K562 (cell line): Measurements from ENCODE around the gene FANCG. TPM values are rescaled to one million over a fixed set of nuclear protein-coding genes. Genes with fewer than 3 reads are reported as not detected.

Source experiments
- AFF4 ChIP-seq: sonication (generic); formaldehyde crosslinking; IDR thresholded peaks from 2 replicates; pipeline ENCODE4 v1.8.0; 2023; ENCODE audit warnings: mild to moderate bottlenecking, missing genetic modification reagents
- ATF1 ChIP-seq, 2 experiments: fragments of 450-650 bp in 1 of 2; IDR thresholded peaks; 2 replicates each; pipeline ENCODE4 v1.6.1; 2016; ENCODE audit warnings: missing compliant biosample characterization in 1 of 2, missing genetic modification characterization in 1 of 2
- ATF2 ChIP-seq: sonication (generic); formaldehyde crosslinking; IDR thresholded peaks from 2 replicates; pipeline ENCODE4 v1.8.1; 2022; ENCODE audit warnings: missing genetic modification reagents
- BRCA1 ChIP-seq, 2 experiments: fragments of 450-650 bp in 1 of 2; sonication (generic) in 1 of 2; formaldehyde crosslinking in 1 of 2; IDR thresholded peaks; 2 replicates each; pipeline versions ENCODE4 v1.5.0 to v1.6.1; 2017 to 2020; ENCODE audit warnings: mild to moderate bottlenecking in 1 of 2, missing genetic modification reagents in 1 of 2
- CBX3 ChIP-seq, 2 experiments: IDR thresholded peaks; 1 replicate in 1 of 2; 2 replicates in 1 of 2; pipeline ENCODE4 v1.6.1; 2012; ENCODE audit warnings: inconsistent platforms in 2 of 2, low read length in 2 of 2, borderline replicate concordance in 1 of 2, control low read depth in 1 of 2
- CREB3L1 ChIP-seq: fragments of 450-650 bp; IDR thresholded peaks from 2 replicates; pipeline ENCODE4 v1.6.1; 2014; ENCODE audit warnings: low read depth, mild to moderate bottlenecking, moderate library complexity, borderline replicate concordance
- FIP1L1 ChIP-seq: fragments of 200-400 bp; formaldehyde crosslinking; IDR thresholded peaks from 2 replicates; pipeline ENCODE4 v1.6.1; 2018; ENCODE audit warnings: mild to moderate bottlenecking, low read depth, low read length; ENCODE audit not compliant: poor library complexity, severe bottlenecking
- HDAC8 ChIP-seq: fragments of 450-650 bp; IDR thresholded peaks from 2 replicates; pipeline ENCODE4 v1.6.1; 2016; ENCODE audit warnings: mild to moderate bottlenecking, missing genetic modification characterization, moderate library complexity, missing compliant biosample characterization
- HMBOX1 ChIP-seq: sonication (generic); IDR thresholded peaks from 2 replicates; pipeline ENCODE4 v1.6.1; 2016
- MAFF ChIP-seq: IDR thresholded peaks from 2 replicates; pipeline ENCODE4 v1.6.1; 2012; ENCODE audit warnings: low read length, improper control_type of control experiment
- NR3C1 ChIP-seq: sonication (generic); formaldehyde crosslinking; IDR thresholded peaks from 2 replicates; pipeline ENCODE4 v1.8.1; 2022; ENCODE audit warnings: missing genetic modification reagents
- RB1 ChIP-seq: fragments of 450-650 bp; IDR thresholded peaks from 2 replicates; pipeline ENCODE4 v1.6.1; 2017; ENCODE audit warnings: low read depth, mild to moderate bottlenecking
- RUNX1 ChIP-seq: sonication (generic); IDR thresholded peaks from 2 replicates; pipeline ENCODE4 v1.6.1; 2016; ENCODE audit warnings: antibody characterized with exemption, low read depth
- SMARCB1 ChIP-seq: IDR thresholded peaks from 2 replicates; pipeline ENCODE4 v1.6.1; 2011; ENCODE audit warnings: improper control_type of control experiment, low read depth; ENCODE audit not compliant: insufficient read length
- XRCC5 ChIP-seq: fragments of 200-400 bp; formaldehyde crosslinking; IDR thresholded peaks from 2 replicates; pipeline ENCODE4 v1.6.1; 2017; ENCODE audit warnings: low read depth, mild to moderate bottlenecking, low read length
- ZNF282 ChIP-seq: sonication (generic); formaldehyde crosslinking; IDR thresholded peaks from 2 replicates; pipeline ENCODE4 v1.8.1; 2023; ENCODE audit warnings: missing genetic modification reagents
- ZNF384 ChIP-seq: IDR thresholded peaks from 2 replicates; pipeline ENCODE4 v1.6.1; 2012; ENCODE audit warnings: low read depth, low read length, improper control_type of control experiment
- ZNF511 ChIP-seq: sonication (generic); formaldehyde crosslinking; IDR thresholded peaks from 2 replicates; pipeline ENCODE4 v1.8.0; 2022; ENCODE audit warnings: mild to moderate bottlenecking, missing genetic modification reagents
- polyA plus RNA-seq, 8 experiments: library from polyadenylated mRNA; depleted of rRNA in 4 of 8; stranded (reverse) in 5 of 8; unstranded in 3 of 8; fragments of >200 nt; fragmentation: Nextera tagmentation in 2 of 8; fragmentation: Illumina TruSeq in 1 of 8; extraction: Ambion mirVana in 2 of 8; extraction: Trizol in 1 of 8; gene quantifications; 2 replicates each; pipeline versions ENCODE4 v1.2.1 to v1.2.3, GENCODE V29; 2011 to 2014; ENCODE audit warnings: inconsistent platforms in 1 of 8, missing spikeins in 1 of 8
- total RNA-seq, 7 experiments: library from RNA; depleted of rRNA in 6 of 7; stranded (reverse); fragments of >200 nt in 6 of 7; fragmentation: Illumina TruSeq in 2 of 7; extraction: Trizol in 2 of 7; gene quantifications; 2 replicates each; pipeline versions ENCODE4 v1.2.1 to v1.2.3, GENCODE V29; 2011 to 2021; ENCODE audit warnings: low replicate concordance in 1 of 7

Gene FANCG
- total and polyA plus RNA-seq, 9 of the 15 experiments (the other 6 are each of a cell fraction or from before 2014, with no cell fraction given): 7.5 to 43.9 (median 31.0) TPM

GRCh38 chr9:35071814-35072460 lies 7.8 kb downstream of the FANCG start (continued):
- TF ChIP-seq CREB3L1 (no peak), FIP1L1 (peak; percentile 85), XRCC5 (no peak), ATF1 (CRISPR knock-in tag; IDR thresholded peaks at IDR 0.05) (no peak; the same call in 1 of the 2 replicates), ATF1 (tag; IDR thresholded peaks at IDR 0.05) (no peak), NR3C1 (CRISPR knock-in tag) (no peak), HMBOX1 (no peak), BRCA1 (IDR thresholded peaks at IDR 0.05) (no peak), BRCA1 (CRISPR knock-in tag; IDR thresholded peaks at IDR 0.05) (no peak), MAFF (no peak), CBX3 (IDR thresholded peaks at IDR 0.05; ENCODE audit: borderline replicate concordance in 1 of 2, low read length in 2 of 2) (no peak), SMARCB1 (no peak), ZNF282 (0 out of 2 replicates have a peak, but pooled peaks have one; percentile 56), ATF2 (CRISPR knock-in tag) (no peak), ZNF384 (no peak), RUNX1 (no peak), AFF4 (CRISPR knock-in tag) (no peak), ZNF511 (CRISPR knock-in tag) (no peak; the same call in 1 of the 2 replicates), RB1 (0 out of 2 replicates have a peak, but pooled peaks have one; percentile 58), HDAC8 (tag) (0 out of 2 replicates have a peak, but pooled peaks have one; percentile 18)
